Muscle of arm (tissue), 12 donors: ENCODE measurements around the gene CD300LG. TPM values are rescaled to one million over a fixed set of nuclear protein-coding genes. Genes with fewer than 3 reads are reported as not detected.

Experiments
- DNase-seq: peaks from one replicate; pipeline ENCODE4 v3.0.0-alpha.2; 2013
- polyA plus RNA-seq, 12 donors: library from polyadenylated mRNA; unstranded; fragments of 120-200 nt; gene quantifications; one replicate each; pipeline ENCODE4 v1.2.1, GENCODE V29; 2013; ENCODE audit not compliant: insufficient read length in 12 of 12

Gene CD300LG
- polyA plus RNA-seq, 12 donors, result 1.6 to 3.2 (median 2.2) TPM; not detected in 2

DNA sequence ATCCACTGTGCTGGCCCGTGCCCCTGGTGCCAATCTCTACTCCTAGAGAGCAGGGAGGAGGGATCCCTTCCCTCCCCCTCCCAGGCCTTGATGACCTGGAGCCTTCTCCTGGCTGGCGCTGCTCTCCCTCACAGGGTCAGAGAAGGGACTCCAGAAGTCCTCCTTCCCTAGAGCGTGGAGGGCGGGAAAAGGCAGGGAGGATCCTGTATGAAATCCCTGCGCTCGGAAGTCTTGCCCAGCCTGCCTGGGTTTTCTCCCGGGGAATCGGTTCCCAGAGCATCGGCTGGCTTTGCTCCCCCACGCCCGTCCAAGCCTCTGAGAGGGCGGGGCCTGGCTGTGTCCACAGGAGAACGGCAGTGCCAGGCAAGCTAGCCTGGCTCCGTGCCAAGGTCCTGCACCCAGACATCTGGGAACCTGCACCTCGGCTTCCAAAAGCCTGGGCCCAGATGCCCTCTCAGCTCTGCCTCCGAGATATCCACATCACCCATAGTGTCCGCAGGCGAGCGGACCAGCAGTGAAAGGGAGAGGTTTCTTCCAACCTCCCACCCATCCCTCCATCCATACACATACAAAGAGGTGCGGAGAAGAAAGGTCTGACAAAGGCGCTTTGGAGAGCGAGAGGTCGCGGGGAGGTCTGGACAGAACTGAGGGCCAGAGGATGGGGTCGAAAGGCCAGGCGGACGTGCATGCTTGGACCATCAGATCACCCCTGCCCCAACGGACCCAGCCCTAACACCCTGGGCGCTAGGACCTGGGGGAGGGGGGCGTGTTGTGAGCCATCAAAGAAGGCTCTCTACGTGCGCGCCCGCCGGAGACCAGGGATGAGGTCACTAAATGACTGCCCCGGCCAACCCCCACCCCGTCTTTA is 59.2 kb downstream of the CD300LG start:
- DNase-seq, result peak; percentile 84

DNA sequence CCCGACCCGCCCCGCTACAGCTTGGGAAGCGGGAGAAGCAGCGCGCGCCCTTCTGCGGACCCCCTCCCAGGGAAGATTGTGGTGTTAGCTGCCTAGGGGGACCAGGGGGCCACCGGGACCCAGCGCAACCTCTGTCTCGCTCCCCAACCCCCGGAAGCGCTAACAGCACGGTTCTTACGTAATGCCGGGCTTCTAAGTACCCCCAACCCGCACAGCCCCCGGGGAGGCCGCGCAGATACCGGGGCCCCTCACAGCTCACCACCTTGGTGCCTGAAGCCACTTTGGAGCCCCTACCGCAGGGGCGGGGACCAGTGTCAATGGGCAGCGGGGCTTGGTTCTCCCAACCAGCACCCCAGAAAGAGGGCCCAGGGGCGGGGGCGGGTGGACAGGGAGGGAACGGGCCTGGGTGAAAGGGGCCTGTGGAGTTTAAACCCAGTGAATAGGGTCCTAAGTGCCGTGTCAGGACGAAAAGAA is 60.0 kb downstream of the CD300LG start:
- DNase-seq, result no peak

GRCh38 chr17:43907425-43907981 is 60.5 kb downstream of the CD300LG start, which contains the start of gene MPP2:
TSS of gene MPP2 (minus strand) at chr17:43907536. CDS start at chr17:43904460, 3,076 bp downstream.
- DNase-seq, result peak; percentile 89

- peak; percentile 87 for DNase-seq
Observed at GRCh38 chr17:43907998-43908721, 61.2 kb downstream of the CD300LG start.

GRCh38 chr17:43909537-43910231 is 62.7 kb downstream of the CD300LG start:
- DNase-seq, result no peak

GRCh38 chr17:43911904-43912303 is 64.9 kb downstream of the CD300LG start:
- no peak for DNase-seq

GRCh38 chr17:43912635-43913304 is 65.8 kb downstream of the CD300LG start:
- no peak for DNase-seq

Other genes with a start within 250 kb of the CD300LG start
- 10 to 100 TPM in 11 of 12 donors, not detected in 1; 10.8 to 30.5 (median 13.9) TPM for gene MEOX1, start 185.3 kb upstream of the CD300LG start, polyA plus RNA-seq
- 1 to 10 TPM in 2 of 12 donors, under 1 TPM in 2, not detected in 8; 0.25 to 4.3 (median 1.2) TPM for gene SOST, start 88.4 kb upstream of the CD300LG start, polyA plus RNA-seq
- gene DUSP3, start 68.2 kb upstream of the CD300LG start, polyA plus RNA-seq, result 100 to 1,000 TPM in 1 of 12 donors, 10 to 100 TPM in 11; 42.4 to 168 (median 71.3) TPM
- gene CFAP97D1, start 66.7 kb upstream of the CD300LG start, polyA plus RNA-seq, result under 1 TPM in 4 of 12 donors, not detected in 8; 0.03 to 0.22 (median 0.13) TPM
- gene MPP3, start 14.0 kb upstream of the CD300LG start, polyA plus RNA-seq, result 10 to 100 TPM in 2 of 12 donors, 1 to 10 TPM in 9, not detected in 1; 3.1 to 42.0 (median 4.3) TPM
- gene MPP2, start 60.4 kb downstream of the CD300LG start, polyA plus RNA-seq, result 1 to 10 TPM in 11 of 12 donors, not detected in 1; 1.8 to 5.1 (median 3.3) TPM
- gene PPY, start 95.3 kb downstream of the CD300LG start, polyA plus RNA-seq, result under 1 TPM in 3 of 12 donors, not detected in 9; 0.27 to 0.37 (median 0.35) TPM
- gene PYY, start 106.8 kb downstream of the CD300LG start, polyA plus RNA-seq, result 10 to 100 TPM in 1 of 12 donors, under 1 TPM in 2, not detected in 9; 0.22 to 79.9 (median 0.47) TPM
- under 1 TPM in 10 of 12 donors, not detected in 2; 0.17 to 0.70 (median 0.42) TPM for gene NAGS, start 157.4 kb downstream of the CD300LG start, polyA plus RNA-seq
- 10 to 100 TPM in 11 of 12 donors, not detected in 1; 20.2 to 33.7 (median 27.2) TPM for gene TMEM101, start 167.8 kb downstream of the CD300LG start, polyA plus RNA-seq
- gene LSM12, start 219.5 kb downstream of the CD300LG start, polyA plus RNA-seq, result 100 to 1,000 TPM in 1 of 12 donors, 10 to 100 TPM in 11; 26.4 to 379 (median 30.7) TPM
- 10 to 100 TPM in 11 of 12 donors, not detected in 1; 25.8 to 65.2 (median 34.2) TPM for gene G6PC3, start 223.6 kb downstream of the CD300LG start, polyA plus RNA-seq